CD14-positive monocyte (primary cell): ENCODE results near the gene RXFP2. TPM values are rescaled to one million over a fixed set of nuclear protein-coding genes. Genes with fewer than 3 reads are reported as not detected.

ENCODE experiments used
- DNase-seq, 3 donors: peaks; one replicate each; pipeline ENCODE4 v3.0.0-alpha.2; 2011 to 2022
- H2AFZ ChIP-seq: 2 replicates; pipeline ENCODE4 v1.6.0; 2012; ENCODE audit warnings: mild to moderate bottlenecking, low read depth, low read length, inconsistent platforms; ENCODE audit not compliant: insufficient read depth, poor library complexity, severe bottlenecking
- H3K27ac ChIP-seq, 2 donors: 1 replicate in 1 of 2; 2 replicates in 1 of 2; pipeline ENCODE4 v1.5.1; 2012 to 2013; ENCODE audit warnings: low read length in 2 of 2, control low read depth in 1 of 2, inconsistent platforms in 1 of 2, low read depth in 1 of 2, mild to moderate bottlenecking in 1 of 2
- H3K27me3 ChIP-seq, 2 donors: one replicate each; pipeline versions ENCODE4 v1.6.0 to v1.6.1; 2011 to 2013; ENCODE audit warnings: low read length in 2 of 2; ENCODE audit not compliant: control insufficient read depth in 2 of 2, insufficient read depth in 2 of 2
- H3K36me3 ChIP-seq, 2 donors: replicated peaks in 1 of 2; 1 replicate in 1 of 2; 2 replicates in 1 of 2; pipeline versions ENCODE4 v1.5.1 to v1.6.1; 2012 to 2013; ENCODE audit warnings: low read length in 2 of 2, control low read depth in 1 of 2, inconsistent platforms in 1 of 2, mild to moderate bottlenecking in 1 of 2; ENCODE audit not compliant: insufficient read depth in 2 of 2, control insufficient read depth in 1 of 2
- H3K4me1 ChIP-seq, 2 donors: 1 replicate in 1 of 2; 2 replicates in 1 of 2; pipeline versions ENCODE4 v1.5.1 to v1.6.1; 2012 to 2013; ENCODE audit warnings: low read length in 2 of 2, control low read depth in 1 of 2, inconsistent platforms in 1 of 2, mild to moderate bottlenecking in 1 of 2, moderate library complexity in 1 of 2; ENCODE audit not compliant: insufficient read depth in 2 of 2, control insufficient read depth in 1 of 2
- H3K4me2 ChIP-seq: replicated peaks from 2 replicates; pipeline ENCODE3; 2012; ENCODE audit warnings: low read length, moderate library complexity, mild to moderate bottlenecking; ENCODE audit not compliant: poor library complexity, severe bottlenecking; ENCODE audit errors: extremely low read depth
- H3K4me3 ChIP-seq, 3 experiments: fragments of 200-600 bp in 1 of 3; sonication (generic) in 1 of 3; replicated peaks in 1 of 3; 1 replicate in 2 of 3; 2 replicates in 1 of 3; pipeline ENCODE4 v1.5.1; 2011 to 2013; ENCODE audit warnings: low read length in 3 of 3, mild to moderate bottlenecking in 3 of 3, control low read depth in 2 of 3, low read depth in 2 of 3, inconsistent platforms in 1 of 3, moderate library complexity in 1 of 3
- H3K79me2 ChIP-seq: 2 replicates; pipeline ENCODE4 v1.6.0; 2012; ENCODE audit warnings: mild to moderate bottlenecking, control low read depth, inconsistent platforms, low read length, moderate library complexity; ENCODE audit not compliant: insufficient read depth
- H3K9ac ChIP-seq: 2 replicates; pipeline ENCODE4 v1.6.0; 2017; ENCODE audit warnings: low read length, mild to moderate bottlenecking; ENCODE audit not compliant: insufficient read depth, poor library complexity, severe bottlenecking
- H3K9me3 ChIP-seq, 2 donors: replicated peaks in 1 of 2; 1 replicate in 1 of 2; 2 replicates in 1 of 2; pipeline versions ENCODE4 v1.5.1 to v1.6.1; 2012 to 2013; ENCODE audit warnings: low read length in 2 of 2, control low read depth in 1 of 2; ENCODE audit not compliant: control insufficient read depth in 1 of 2, insufficient read depth in 1 of 2
- H4K20me1 ChIP-seq: 2 replicates; pipeline ENCODE4 v1.6.0; 2012; ENCODE audit warnings: mild to moderate bottlenecking, low read length, control low read depth, moderate library complexity; ENCODE audit not compliant: insufficient read depth
- H3K27ac Mint-ChIP-seq, 7 donors: one replicate each; pipeline ENCODE4 v1.8.0; 2020; ENCODE audit warnings: mild to moderate bottlenecking in 7 of 7, mixed read lengths in 7 of 7, moderate library complexity in 6 of 7, inconsistent platforms in 2 of 7
- H3K27me3 Mint-ChIP-seq, 3 donors: one replicate each; pipeline ENCODE4 v1.8.0; 2021 to 2022; ENCODE audit warnings: low read depth in 3 of 3, mild to moderate bottlenecking in 3 of 3, mixed read lengths in 3 of 3, moderate library complexity in 3 of 3, inconsistent platforms in 1 of 3
- H3K36me3 Mint-ChIP-seq, 2 donors: one replicate each; pipeline ENCODE4 v1.8.0; 2020; ENCODE audit warnings: mixed read lengths in 2 of 2, inconsistent platforms in 1 of 2, mild to moderate bottlenecking in 1 of 2
- H3K4me1 Mint-ChIP-seq: one replicate; pipeline ENCODE4 v1.8.0; 2020; ENCODE audit warnings: mild to moderate bottlenecking, mixed read lengths
- H3K4me3 Mint-ChIP-seq, 2 donors: one replicate each; pipeline ENCODE4 v1.8.0; 2020; ENCODE audit warnings: mild to moderate bottlenecking in 2 of 2, mixed read lengths in 2 of 2, moderate library complexity in 1 of 2
- H3K9me3 Mint-ChIP-seq, 7 donors: one replicate each; pipeline ENCODE4 v1.8.0; 2020 to 2022; ENCODE audit warnings: mixed read lengths in 7 of 7, mild to moderate bottlenecking in 6 of 7, moderate library complexity in 6 of 7, inconsistent platforms in 2 of 7
- CTCF ChIP-seq: fragments of 200-600 bp; IDR thresholded peaks from one replicate; pipeline ENCODE4 v1.8.0; 2022; ENCODE audit warnings: antibody characterized with exemption, mild to moderate bottlenecking
- WGBS: methylation state at CpG from one replicate; pipeline ENCODE4 v1.1.5; 2013; ENCODE audit warnings: missing lambda C conversion rate; ENCODE audit not compliant: insufficient coverage; 5-methylcytosine and 5-hydroxymethylcytosine counted together
- intact Hi-C, 2 donors: fragments of 100-400 bp; cut with micrococcal nuclease; formaldehyde crosslinking; loops; one replicate each; pipeline versions ENCODE4 v1.15.0 to v1.15.1; 2023
- polyA plus RNA-seq, 3 donors: library from polyadenylated mRNA; depleted of rRNA in 1 of 3; unstranded in 2 of 3; stranded (reverse) in 1 of 3; fragments of 300-500 nt in 2 of 3; fragments of >200 nt in 1 of 3; fragmentation: Illumina TruSeq in 2 of 3; gene quantifications; 1 replicate in 2 of 3; 2 replicates in 1 of 3; pipeline ENCODE4 v1.2.3, GENCODE V29; 2012 to 2021

Gene RXFP2
- polyA plus RNA-seq, 3 donors: 0.38 to 0.69 TPM; not detected in 1

GRCh38 chr13:31807090-31807541 is 67.8 kb downstream of the RXFP2 start:
- H3K9me3 Mint-ChIP-seq: peaks cover 2 to 14% (median 7%) of the 10 kb centered on the region in 7 donors
- intact Hi-C loops: no loop called here
- Histone ChIP-seq H2AFZ (no peak overlapping the region), H3K27ac (peak overlapping the region; percentile 78 to 88), H3K36me3 (peaks cover 0 to 10% of the 10 kb centered on the region in 2 donors), H3K79me2 (peaks cover 60% of the 10 kb centered on the region), H3K4me1 (peaks cover 96% of the 10 kb centered on the region in 2 donors), H3K9me3 (peaks cover 0 to 7% of the 10 kb centered on the region in 2 donors), H3K9ac (peak overlapping the region; percentile 29), H3K4me3 (peak overlapping the region in 1 of 3 experiments; percentile 38), H3K27me3 (no peaks in the 10 kb centered on the region), H4K20me1 (no peaks in the 10 kb centered on the region), H3K4me2 (peak overlapping the region; percentile 11)
- H3K27ac Mint-ChIP-seq: peak overlapping the region; percentile 87 to 97 (median 91)
- TF ChIP-seq CTCF: no peak
- WGBS: 26% methylated on average over 2 of the region's 2 CpGs
- peak overlapping the region in 1 of 2 donors; percentile 56 for H3K4me3 Mint-ChIP-seq
- H3K36me3 Mint-ChIP-seq: peaks cover 17 to 26% of the 10 kb centered on the region in 2 donors
- peak; percentile 60 to 79 (median 71) for DNase-seq
- no peaks in the 10 kb centered on the region for H3K27me3 Mint-ChIP-seq
- H3K4me1 Mint-ChIP-seq: peaks cover 94% of the 10 kb centered on the region

DNA sequence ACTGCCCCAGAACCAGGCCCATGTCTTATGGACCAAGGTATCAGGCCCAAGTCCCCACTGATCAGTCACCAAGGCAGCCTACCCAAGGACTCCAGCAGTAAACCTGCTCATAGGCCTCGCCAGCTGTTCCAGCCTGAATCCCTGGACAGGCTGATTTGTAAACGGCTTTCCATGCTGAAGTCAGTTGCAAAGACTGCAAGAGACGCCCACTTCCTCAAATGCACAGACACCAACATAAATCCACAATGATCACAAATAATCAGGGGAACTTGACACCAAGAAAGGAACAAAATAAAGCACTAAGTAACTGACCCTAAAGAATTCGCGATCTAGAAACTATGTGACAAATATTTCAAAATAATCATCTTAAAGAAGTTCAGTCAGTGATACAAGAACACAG is 75.2 kb downstream of the RXFP2 start:
- H3K4me3 ChIP-seq: peak overlapping the region; percentile 23 to 74 (median 54)
- Mint-ChIP-seq H3K36me3 (peaks cover 16 to 26% of the 10 kb centered on the region in 2 donors), H3K4me3 (peak overlapping the region; percentile 80 to 94), H3K4me1 (peaks cover 54% of the 10 kb centered on the region), H3K27me3 (no peaks in the 10 kb centered on the region), H3K27ac (peak overlapping the region; percentile 71 to 89 (median 84)), H3K9me3 (peaks cover 13 to 38% (median 30%) of the 10 kb centered on the region in 7 donors)
- peak; percentile 25 to 59 (median 55) for DNase-seq
- H3K4me1 ChIP-seq: peaks cover 40 to 45% of the 10 kb centered on the region in 2 donors
- H4K20me1 ChIP-seq: no peaks in the 10 kb centered on the region
- H3K4me2 ChIP-seq: peak overlapping the region; percentile 75
- H2AFZ ChIP-seq: peak overlapping the region; percentile 69
- peaks cover 10 to 22% of the 10 kb centered on the region in 2 donors for H3K9me3 ChIP-seq
- H3K27me3 ChIP-seq: no peaks in the 10 kb centered on the region
- peak overlapping the region; percentile 33 for H3K9ac ChIP-seq
- H3K36me3 ChIP-seq: peaks cover 0 to 10% of the 10 kb centered on the region in 2 donors
- TF ChIP-seq CTCF: no peak
- H3K27ac ChIP-seq: peak overlapping the region; percentile 65 to 82
- WGBS: 14% methylated on average over 1 of the region's 5 CpGs
- intact Hi-C loops: no loop called here
- H3K79me2 ChIP-seq: peaks cover 54% of the 10 kb centered on the region
